Left lobe of liver (tissue), 2 donors: ENCODE measurements around the gene CXCL3. TPM values are rescaled to one million over a fixed set of nuclear protein-coding genes. Genes with fewer than 3 reads are reported as not detected.
A peak's percentile ranks its signal among the peaks of the same experiment; 100 is the strongest.
"Not testable (repeated sequence)": the region's sequence is repeated elsewhere in the genome, so short reads cannot be mapped to it uniquely, and the experiment has no call there.

Experiments used
- ATAC-seq: fragments of 200-7000 bp; cut with Tn5 transposase; one replicate; pipeline ENCODE4 v1.9.1; 2020; ENCODE audit warnings: mild to moderate bottlenecking, moderate library complexity
- DNase-seq: peaks from one replicate; pipeline ENCODE4 v3.0.0-alpha.2; 2020; ENCODE audit warnings: low spot score
- total RNA-seq: library from RNA; stranded (reverse); gene quantifications from one replicate; pipeline ENCODE4 v1.2.1, GENCODE V29; 2021
- donor health status: DM: no; HTN: no; CAD: no; lungs with moderate emphysema.
- donor health status: DM: no; HTN: yes; CAD: no.

CXCL3 gene
- total RNA-seq: not detected

DNA sequence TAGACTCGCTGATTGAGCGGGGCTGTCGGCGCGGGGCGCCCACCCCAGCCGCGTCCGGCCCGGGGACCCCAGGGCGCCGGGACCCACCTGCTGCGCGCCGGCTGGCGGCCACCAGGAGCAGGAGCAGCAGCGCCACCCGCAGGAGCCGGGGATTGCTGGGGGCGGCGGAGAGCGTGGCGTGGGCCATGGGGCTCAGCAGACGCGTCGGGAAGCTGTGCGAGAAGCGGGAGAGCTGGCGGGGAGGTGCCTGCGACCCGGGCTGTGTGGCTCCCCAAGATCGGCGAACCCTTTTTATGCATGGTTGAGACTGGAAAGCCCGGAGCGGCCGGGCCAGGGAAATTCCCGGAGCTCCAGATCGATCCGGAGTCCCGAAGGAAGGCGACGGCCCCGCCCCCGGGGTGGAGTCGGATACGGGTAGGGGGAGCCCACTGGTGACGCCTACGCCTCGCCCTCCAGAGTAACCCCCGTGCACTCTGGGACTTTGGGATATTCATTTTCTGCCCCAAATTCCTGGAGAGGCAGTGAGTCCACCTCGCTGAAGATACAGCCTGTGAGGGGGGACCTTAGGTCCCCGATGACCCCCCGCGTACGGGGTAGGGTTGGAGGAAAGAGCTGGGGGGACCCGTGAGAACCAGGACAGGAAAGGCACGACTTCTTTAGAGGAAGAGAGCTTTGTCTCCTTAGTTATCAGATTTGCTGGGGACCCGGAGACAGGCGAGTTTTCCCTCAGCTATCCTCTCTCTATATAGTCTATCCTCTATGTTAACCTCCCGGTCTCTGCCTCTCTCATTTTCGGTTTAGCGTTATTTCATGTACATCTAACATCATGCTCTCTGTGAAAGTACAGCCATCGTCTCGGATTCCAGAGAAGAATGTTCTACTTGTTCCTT is at the start of gene CXCL3:
CXCL3 (minus strand) TSS at position 265 of the 890 bp plus-strand sequence; CDS start at position 187, 78 bp downstream.
- DNase-seq: peak; percentile 77
- ATAC-seq: peak; percentile 93

DNA sequence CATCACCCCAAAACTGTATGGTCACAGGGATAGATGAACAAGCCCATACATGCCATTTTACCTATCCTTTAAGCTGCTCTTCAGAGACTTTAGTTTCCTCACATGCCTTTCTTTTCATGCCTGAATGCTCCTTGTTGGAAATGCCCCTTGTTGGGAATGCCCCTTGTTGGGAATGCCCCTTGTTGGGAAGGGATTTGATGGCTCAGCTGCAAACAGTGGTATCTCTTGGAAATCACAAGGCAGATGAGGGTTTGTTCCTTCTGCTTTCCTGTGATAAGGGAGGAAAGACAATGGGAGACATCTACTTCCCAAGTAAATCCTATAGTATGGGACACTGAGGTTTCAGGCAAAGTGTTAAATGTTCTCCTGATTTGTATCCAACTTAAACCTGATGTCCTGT is 49.0 kb upstream of the CXCL3 start:
- no peak for ATAC-seq
- no peak for DNase-seq

- no peak for DNase-seq
- ATAC-seq: no peak
These were observed 47.2 kb upstream of the CXCL3 start for GRCh38 chr4:74085669-74086068.

DNA sequence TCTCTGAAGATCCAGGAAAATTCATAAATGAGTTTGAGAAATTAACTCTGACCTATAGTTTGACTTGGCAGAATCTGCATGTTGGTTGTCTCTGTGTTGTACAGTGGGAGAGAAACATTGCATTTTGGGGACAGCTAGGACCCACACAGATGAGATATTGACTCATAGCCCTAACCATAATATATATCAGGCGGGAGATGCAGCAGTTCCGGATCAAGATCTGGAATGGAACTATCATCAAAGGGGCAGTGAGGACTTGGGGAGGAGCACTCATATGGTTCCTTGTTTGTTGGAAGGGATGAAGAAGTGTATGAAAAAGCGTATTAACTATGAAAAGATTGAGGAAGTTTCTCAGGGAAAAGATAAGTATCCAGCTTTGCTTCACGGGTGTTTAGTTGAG is 46.5 kb upstream of the CXCL3 start:
- ATAC-seq (no peak), DNase-seq (no peak)

- no peak for DNase-seq
- ATAC-seq: no peak
These were observed 45.1 kb upstream of the CXCL3 start for GRCh38 chr4:74083546-74083945.

GRCh38 chr4:74081035-74081434 is 42.5 kb upstream of the CXCL3 start:
- no peak for ATAC-seq
- DNase-seq: no peak

DNA sequence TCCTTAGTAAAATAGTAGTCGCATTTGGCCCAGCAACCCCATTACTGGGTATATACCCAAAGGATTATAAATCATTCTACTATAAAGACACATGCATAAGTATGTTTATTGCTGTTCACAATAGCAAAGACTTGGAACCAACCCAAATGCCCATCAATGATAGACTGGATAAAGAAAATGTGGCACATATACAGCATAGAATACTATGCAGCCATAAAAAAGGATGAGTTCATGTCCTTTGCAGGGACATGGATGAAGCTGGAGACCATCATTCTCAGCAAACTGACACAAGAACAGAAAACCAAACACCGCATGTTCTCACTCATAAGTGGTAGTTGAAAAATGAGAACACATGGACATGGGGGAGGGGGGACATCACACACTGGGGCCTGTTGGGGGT is 41.9 kb upstream of the CXCL3 start:
- DNase-seq, ATAC-seq: not testable (repeated sequence)

GRCh38 chr4:74079024-74079423 is 40.5 kb upstream of the CXCL3 start:
- not testable (repeated sequence) for DNase-seq, ATAC-seq

GRCh38 chr4:74073358-74073757 is 34.9 kb upstream of the CXCL3 start:
- DNase-seq (no peak), ATAC-seq (no peak)

DNA sequence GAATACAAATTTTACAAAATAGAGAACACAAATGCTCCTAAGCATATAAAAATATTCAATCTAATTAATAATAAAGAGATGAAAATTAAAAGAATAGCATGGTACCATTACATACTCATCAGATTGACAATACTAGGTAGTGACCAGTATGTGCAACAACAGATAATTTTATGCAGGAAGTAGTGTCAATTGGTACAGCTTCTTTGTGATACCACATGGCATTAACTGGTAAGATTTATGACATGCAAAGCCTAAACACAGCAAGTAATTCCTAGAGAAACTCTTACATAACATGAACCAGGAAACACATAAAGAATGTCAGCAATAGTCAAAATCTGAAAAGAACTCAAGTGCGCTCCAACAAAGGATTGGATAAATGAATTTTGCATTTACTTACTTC is 34.2 kb upstream of the CXCL3 start:
- DNase-seq: no peak
- no peak for ATAC-seq

GRCh38 chr4:74067586-74067985 is 29.1 kb upstream of the CXCL3 start:
- no peak for ATAC-seq
- DNase-seq: no peak

DNA sequence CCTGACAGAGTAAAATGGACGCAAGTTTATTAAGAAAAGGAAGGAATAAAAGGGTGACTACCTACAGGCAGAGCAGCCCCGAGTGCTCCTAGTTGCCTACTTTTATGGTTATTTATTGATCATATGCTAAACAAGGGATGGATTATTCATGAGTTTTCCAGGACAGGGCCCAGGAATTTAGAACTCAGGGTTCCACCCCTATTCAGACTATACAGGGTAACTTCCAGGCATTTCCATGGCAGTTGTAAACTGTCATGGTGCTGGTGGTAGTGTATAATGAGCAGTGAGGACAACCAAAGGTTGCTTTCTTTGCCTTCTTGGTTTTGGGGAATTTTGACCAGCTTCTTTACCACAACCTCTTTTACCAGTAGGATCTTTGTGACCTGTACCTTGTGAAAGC is 27.7 kb upstream of the CXCL3 start:
- ATAC-seq: no peak
- no peak for DNase-seq

DNA sequence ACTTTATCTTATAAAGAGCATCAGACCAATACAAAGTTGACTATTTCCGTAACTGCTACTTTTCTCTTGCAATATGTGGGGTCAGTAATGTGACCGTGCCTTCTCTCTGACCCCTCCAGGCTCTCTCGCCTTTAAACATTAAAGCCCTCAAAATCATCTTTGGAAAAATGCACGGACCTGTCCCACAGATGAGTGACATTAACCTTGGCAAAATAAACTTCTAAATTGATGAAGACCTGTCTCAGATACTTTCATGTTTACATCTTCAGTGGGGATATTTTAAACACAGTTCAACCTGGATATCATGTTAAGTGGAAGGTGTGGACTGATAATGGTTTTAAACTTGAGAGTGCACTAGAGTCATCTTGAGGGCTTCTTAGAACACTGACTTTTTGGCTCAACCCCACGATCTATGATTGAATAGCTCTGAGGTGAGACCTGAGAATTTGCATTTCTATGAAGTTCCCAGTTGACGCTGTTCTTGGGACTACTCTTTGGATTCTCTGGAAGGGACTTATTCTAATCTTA is 26.7 kb upstream of the CXCL3 start:
- no peak for ATAC-seq

GRCh38 chr4:74063859-74064258 is 25.4 kb upstream of the CXCL3 start:
- ATAC-seq (no peak), DNase-seq (no peak)

More for the DNA sequence above, 26.7 kb upstream of the CXCL3 start:
- DNase-seq: no peak

- DNase-seq (no peak), ATAC-seq (no peak)
These were observed 24.5 kb upstream of the CXCL3 start for GRCh38 chr4:74062953-74063352.

GRCh38 chr4:74061430-74061829 is 22.9 kb upstream of the CXCL3 start:
- DNase-seq: no peak
- no peak for ATAC-seq

DNA sequence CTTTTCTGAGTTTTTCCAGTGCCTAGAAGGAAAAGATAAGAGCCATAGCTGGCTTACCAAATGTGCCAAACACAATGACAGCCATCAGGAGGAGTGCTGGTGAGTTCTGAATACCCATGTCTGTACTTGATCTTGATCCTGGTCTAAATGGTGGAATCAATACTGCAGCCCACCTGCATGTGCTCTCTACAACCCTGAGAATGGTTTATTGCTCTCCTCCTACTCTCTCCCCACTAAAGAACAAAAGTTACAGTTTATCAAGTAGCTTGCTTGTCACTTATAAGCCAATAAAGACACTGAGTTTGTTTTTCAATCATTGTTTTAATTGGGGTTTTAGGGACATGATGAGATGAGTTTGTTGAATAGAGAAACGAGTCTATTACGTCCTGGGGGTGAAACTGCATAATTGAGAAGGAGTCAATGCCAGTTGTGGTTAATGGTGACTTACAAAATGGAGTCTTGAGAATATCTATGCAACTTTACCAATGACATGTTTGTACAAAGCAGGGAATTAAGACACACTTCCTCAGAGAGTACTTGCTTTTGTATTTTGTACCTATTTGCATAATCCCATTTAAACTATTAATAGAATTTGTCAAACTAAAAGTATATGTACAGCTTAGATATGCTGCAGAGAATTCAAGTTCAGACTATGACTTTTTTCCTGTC is 20.8 kb upstream of the CXCL3 start:
- no peak for DNase-seq
- no peak for ATAC-seq

DNA sequence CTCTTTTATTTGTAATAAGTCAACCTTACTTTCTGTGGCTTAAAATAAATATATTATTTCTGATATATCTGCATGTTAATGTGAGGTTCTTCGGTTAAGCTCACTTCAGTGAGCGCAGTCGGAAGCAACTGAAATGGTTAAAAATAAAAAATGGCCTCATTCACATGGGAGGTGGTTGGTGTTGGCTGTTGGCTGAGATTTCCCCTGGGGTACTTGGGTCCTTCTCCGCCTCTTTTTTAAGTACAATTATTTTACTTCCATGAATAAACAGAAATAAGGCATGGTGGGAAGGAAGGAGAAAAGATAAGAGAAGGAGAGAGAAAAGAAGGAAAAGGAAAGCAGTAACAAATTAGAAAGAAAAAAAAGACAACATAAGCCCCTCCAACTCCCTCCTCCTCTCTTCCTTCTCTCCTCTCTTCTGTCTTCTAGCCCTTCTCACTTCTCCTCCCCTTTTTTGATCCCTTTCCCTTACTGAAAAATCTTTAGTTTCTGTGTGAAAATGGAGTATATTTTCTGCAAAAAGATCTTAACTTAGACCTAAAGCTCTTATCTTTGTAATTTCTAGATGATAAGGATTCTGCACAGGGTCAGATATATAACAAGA is 19.7 kb upstream of the CXCL3 start:
- ATAC-seq: no peak
- DNase-seq: no peak

DNA sequence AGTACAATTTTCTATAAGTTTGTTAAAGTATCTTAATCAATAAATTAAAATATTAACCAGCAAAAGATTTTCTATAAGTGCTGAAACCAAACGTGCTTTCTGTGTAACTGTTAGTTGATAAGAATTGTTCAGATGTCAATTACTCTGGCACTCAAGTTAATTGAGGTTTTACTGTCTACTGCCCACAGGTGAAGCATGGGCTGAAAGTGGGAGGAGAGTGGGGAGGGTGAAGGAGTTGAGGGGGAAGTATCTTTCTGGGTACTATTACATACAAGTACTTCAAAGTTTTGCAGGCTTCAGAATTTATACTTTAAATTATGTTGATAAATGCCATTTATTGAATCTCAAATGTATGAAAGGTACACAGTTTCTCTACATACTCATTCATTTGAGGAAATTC is 19.1 kb upstream of the CXCL3 start:
- DNase-seq (no peak), ATAC-seq (no peak)

GRCh38 chr4:74056858-74057562 is 18.5 kb upstream of the CXCL3 start:
- DNase-seq: no peak
- ATAC-seq: no peak
